ENCODE measurements around the gene ICAM2. TPM values are rescaled to one million over a fixed set of nuclear protein-coding genes. Genes with fewer than 3 reads are reported as not detected.

The ICAM2 gene
- total and polyA plus RNA-seq, 4 donors = 9.6 to 17.5 (median 12.4) TPM

GRCh38 chr17:63984651-63985386, 35.6 kb downstream of the ICAM2 start (continued):
- TF ChIP-seq YY1 (IDR thresholded peaks at IDR 0.05) (no peak), ZBTB33 (IDR thresholded peaks at IDR 0.05) (no peak), SP1 (IDR thresholded peaks at IDR 0.05) (peak; percentile 14), EGR1 (IDR thresholded peaks at IDR 0.05; ENCODE audit: low read depth in 2 of 2) (no peak), RXRA (IDR thresholded peaks at IDR 0.05) (no peak), FOXA2 (IDR thresholded peaks at IDR 0.05) (no peak), NR2F2 (IDR thresholded peaks at IDR 0.05) (peak; percentile 66), FOXA1 (IDR thresholded peaks at IDR 0.05) (no peak), MAX (IDR thresholded peaks at IDR 0.05) (no peak), GABPA (IDR thresholded peaks at IDR 0.05 in 1 of 2, conservative IDR thresholded peaks at IDR 0.05 in 1 of 2) (no peak), HNF4G (IDR thresholded peaks at IDR 0.05) (no peak)

- peaks cover 0 to 7% (median 1%) of the 10 kb centered on the region in 4 donors for H3K9me3 ChIP-seq (ENCODE audit: control insufficient read depth in 4 of 4, low read length in 3 of 4)
- H3K4me3 ChIP-seq (ENCODE audit: low read depth in 1 of 3, low read length in 3 of 3) = no peak overlapping the region
- H3K4me1 ChIP-seq (ENCODE audit: control insufficient read depth in 4 of 4, insufficient read depth in 4 of 4, low read length in 3 of 4) = peaks cover 0 to 3% (median 0%) of the 10 kb centered on the region in 4 donors
- no peak overlapping the region for H3K9ac ChIP-seq (ENCODE audit: low read depth in 1 of 2, low read length in 2 of 2)
- H3K27ac ChIP-seq (ENCODE audit: low read depth in 1 of 2, low read length in 2 of 2) = peak overlapping the region in 1 of 2 donors; percentile 15
- TF ChIP-seq CTCF (IDR thresholded peaks at IDR 0.05; ENCODE audit: low read depth, low read length, missing input control) = no peak
- TF ChIP-seq RXRA (IDR thresholded peaks at IDR 0.05) = no peak
- no peak for TF ChIP-seq REST (IDR thresholded peaks at IDR 0.05)
- TF ChIP-seq FOXA2 (IDR thresholded peaks at IDR 0.05) = no peak
- no peak for TF ChIP-seq MAX (IDR thresholded peaks at IDR 0.05)
- TF ChIP-seq ATF3 (IDR thresholded peaks at IDR 0.05) = no peak
- no peak for TF ChIP-seq HNF4G (IDR thresholded peaks at IDR 0.05)
- TF ChIP-seq HNF4A (conservative IDR thresholded peaks at IDR 0.05) = no peak
- TF ChIP-seq SP1 (IDR thresholded peaks at IDR 0.05) = no peak
- TF ChIP-seq RAD21 (IDR thresholded peaks at IDR 0.05) = no peak
- TF ChIP-seq TAF1 (conservative IDR thresholded peaks at IDR 0.05) = no peak
- no peak for TF ChIP-seq YY1 (IDR thresholded peaks at IDR 0.05)
- TF ChIP-seq FOXA1 (IDR thresholded peaks at IDR 0.05) = no peak
- TF ChIP-seq EGR1 (IDR thresholded peaks at IDR 0.05; ENCODE audit: low read depth in 2 of 2) = no peak
- TF ChIP-seq NR2F2 (IDR thresholded peaks at IDR 0.05) = no peak
- TF ChIP-seq JUND (IDR thresholded peaks at IDR 0.05) = no peak
- TF ChIP-seq GABPA (IDR thresholded peaks at IDR 0.05 in 1 of 2, conservative IDR thresholded peaks at IDR 0.05 in 1 of 2) = no peak
- no peak for TF ChIP-seq ZBTB33 (IDR thresholded peaks at IDR 0.05)
- DNase-seq (ENCODE audit: low spot score) = no peak
- H3K36me3 ChIP-seq (ENCODE audit: control insufficient read depth in 4 of 4, insufficient read depth in 3 of 4, low read depth in 1 of 4, low read length in 3 of 4) = no peaks in the 10 kb centered on the region
- H3K27me3 ChIP-seq (ENCODE audit: control insufficient read depth in 4 of 4, insufficient read depth in 4 of 4, low read length in 3 of 4) = no peaks in the 10 kb centered on the region
- WGBS = 82% methylated on average over 5 of the region's 5 CpGs
Measured at GRCh38 chr17:63984236-63984635, 36.2 kb downstream of the ICAM2 start.

All from liver (tissue), 9 donors.